ENCODE measurements around the gene SLU7. TPM values are rescaled to one million over a fixed set of nuclear protein-coding genes. Genes with fewer than 3 reads are reported as not detected.
A peak's percentile ranks its signal among the peaks of the same experiment; 100 is the strongest.
"Not testable (repeated sequence)": the region's sequence is repeated elsewhere in the genome, so short reads cannot be mapped to it uniquely, and the experiment has no call there.

Gene SLU7
- total RNA-seq, 1 donor from 2014 or later: 48.5 TPM

DNA sequence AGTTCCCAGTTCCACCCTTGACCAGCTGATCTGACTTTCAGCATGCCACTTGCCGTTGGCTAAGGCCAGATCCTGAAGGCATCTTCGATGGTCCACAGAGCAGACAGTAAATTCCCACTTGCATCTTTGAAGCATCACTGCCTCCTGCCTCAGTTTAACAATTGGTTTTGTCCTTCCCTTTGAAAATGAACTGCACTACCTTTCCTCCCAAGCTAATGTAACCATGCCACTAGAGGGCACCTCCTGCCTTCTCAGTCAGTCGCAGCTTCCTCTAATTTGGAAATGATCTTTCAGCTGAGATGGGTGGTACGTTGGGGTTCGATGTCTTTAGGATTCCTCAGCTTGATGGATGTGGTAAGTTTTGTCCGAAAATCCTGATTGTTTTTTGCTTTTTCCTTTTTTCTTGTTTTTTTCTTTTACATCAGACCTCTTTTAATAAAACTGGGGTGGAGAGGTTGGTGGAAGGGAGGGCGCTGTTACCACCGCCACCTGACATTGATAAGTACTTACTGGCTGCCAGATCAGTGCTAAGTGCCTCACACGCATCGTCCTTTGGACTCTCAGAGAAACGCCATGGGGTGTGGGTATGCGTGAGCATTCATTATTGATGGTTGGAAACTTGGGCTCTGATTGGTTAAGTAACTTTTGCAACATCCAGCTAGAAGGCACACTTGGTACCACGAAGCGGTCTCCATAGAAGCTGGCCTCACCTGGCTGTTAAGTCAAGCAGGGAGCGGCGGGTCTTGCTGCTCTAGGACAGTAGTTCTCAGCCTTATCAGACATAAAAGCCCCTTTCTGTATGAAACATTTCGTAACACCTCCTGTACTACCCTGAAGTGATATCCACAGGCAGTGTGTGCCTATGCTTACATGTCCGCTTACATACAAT lies 19.7 kb upstream of the SLU7 start:
- H3K4me3 Mint-ChIP-seq: peak overlapping the region; percentile 17
- peak overlapping the region; percentile 39 for H3K4me3 ChIP-seq
- H3F3A ChIP-seq (ENCODE audit: low read depth): peaks cover 13% of the 10 kb centered on the region
- H3K27me3 Mint-ChIP-seq (ENCODE audit: insufficient read depth, low read depth): peaks cover 4% of the 10 kb centered on the region
- H3K36me3 ChIP-seq: no peaks in the 10 kb centered on the region
- no peak overlapping the region for H3K9ac ChIP-seq
- H3K9me3 ChIP-seq (ENCODE audit: low read depth): no peaks in the 10 kb centered on the region
- no peaks in the 10 kb centered on the region for H3K36me3 Mint-ChIP-seq
- H3K4me1 Mint-ChIP-seq: peaks cover 20% of the 10 kb centered on the region
- no peaks in the 10 kb centered on the region for H3K9me3 Mint-ChIP-seq
- peaks cover 10% of the 10 kb centered on the region for H3K27me3 ChIP-seq
- peak; percentile 72 for DNase-seq (ENCODE audit: low spot score)
- peak overlapping the region; percentile 73 for H3K4me2 ChIP-seq
- H3K27ac ChIP-seq: no peak overlapping the region
- no peak overlapping the region for H3K27ac Mint-ChIP-seq
- TF ChIP-seq, protein P1, sequence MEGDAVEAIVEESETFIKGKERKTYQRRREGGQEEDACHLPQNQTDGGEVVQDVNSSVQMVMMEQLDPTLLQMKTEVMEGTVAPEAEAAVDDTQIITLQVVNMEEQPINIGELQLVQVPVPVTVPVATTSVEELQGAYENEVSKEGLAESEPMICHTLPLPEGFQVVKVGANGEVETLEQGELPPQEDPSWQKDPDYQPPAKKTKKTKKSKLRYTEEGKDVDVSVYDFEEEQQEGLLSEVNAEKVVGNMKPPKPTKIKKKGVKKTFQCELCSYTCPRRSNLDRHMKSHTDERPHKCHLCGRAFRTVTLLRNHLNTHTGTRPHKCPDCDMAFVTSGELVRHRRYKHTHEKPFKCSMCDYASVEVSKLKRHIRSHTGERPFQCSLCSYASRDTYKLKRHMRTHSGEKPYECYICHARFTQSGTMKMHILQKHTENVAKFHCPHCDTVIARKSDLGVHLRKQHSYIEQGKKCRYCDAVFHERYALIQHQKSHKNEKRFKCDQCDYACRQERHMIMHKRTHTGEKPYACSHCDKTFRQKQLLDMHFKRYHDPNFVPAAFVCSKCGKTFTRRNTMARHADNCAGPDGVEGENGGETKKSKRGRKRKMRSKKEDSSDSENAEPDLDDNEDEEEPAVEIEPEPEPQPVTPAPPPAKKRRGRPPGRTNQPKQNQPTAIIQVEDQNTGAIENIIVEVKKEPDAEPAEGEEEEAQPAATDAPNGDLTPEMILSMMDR (IDR thresholded peaks at IDR 0.05): peak; percentile 86
- no peak for TF ChIP-seq EZH2 (IDR thresholded peaks at IDR 0.05)
- H3K79me2 ChIP-seq (ENCODE audit: low read depth): no peaks in the 10 kb centered on the region
- peaks cover 10% of the 10 kb centered on the region for H3K4me1 ChIP-seq
- H2AFZ ChIP-seq (replicated peaks): peak overlapping the region; percentile 89
- no peaks in the 10 kb centered on the region for H4K20me1 ChIP-seq (ENCODE audit: low read depth)

DNA sequence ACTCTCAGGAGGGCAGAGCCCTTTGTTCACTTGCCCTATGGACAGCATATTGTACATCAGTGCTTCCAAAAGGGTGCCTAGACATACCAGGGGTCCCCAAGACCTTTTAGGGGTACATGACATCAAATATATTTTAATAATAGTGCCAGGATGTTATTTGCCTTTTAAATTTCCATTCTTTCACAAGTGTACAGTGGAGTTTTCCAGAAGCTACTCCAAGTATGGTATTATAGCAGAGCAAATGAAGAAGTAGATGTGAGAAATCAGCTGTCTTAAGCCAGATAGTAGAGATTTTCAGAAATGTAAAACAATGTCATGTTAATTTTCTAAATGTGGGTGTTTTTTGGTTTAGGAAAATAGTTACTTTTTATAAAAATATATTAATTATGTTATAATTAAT lies 18.4 kb upstream of the SLU7 start:
- Histone ChIP-seq H3K4me1 (peaks cover 12% of the 10 kb centered on the region), H4K20me1 (ENCODE audit: low read depth) (no peaks in the 10 kb centered on the region), H2AFZ (replicated peaks) (no peak overlapping the region), H3K4me3 (no peak overlapping the region), H3K9ac (no peak overlapping the region), H3K36me3 (no peaks in the 10 kb centered on the region), H3K79me2 (ENCODE audit: low read depth) (no peaks in the 10 kb centered on the region), H3F3A (ENCODE audit: low read depth) (peaks cover 13% of the 10 kb centered on the region), H3K27ac (no peak overlapping the region), H3K27me3 (peaks cover 10% of the 10 kb centered on the region), H3K4me2 (no peak overlapping the region), H3K9me3 (ENCODE audit: low read depth) (no peaks in the 10 kb centered on the region)
- DNase-seq (ENCODE audit: low spot score): no peak
- Mint-ChIP-seq H3K27ac (no peak overlapping the region), H3K27me3 (ENCODE audit: insufficient read depth, low read depth) (peaks cover 4% of the 10 kb centered on the region), H3K9me3 (no peaks in the 10 kb centered on the region), H3K36me3 (peaks cover 2% of the 10 kb centered on the region), H3K4me1 (peaks cover 31% of the 10 kb centered on the region), H3K4me3 (no peak overlapping the region)
- TF ChIP-seq EZH2 (IDR thresholded peaks at IDR 0.05): no peak
- TF ChIP-seq, protein P1 (IDR thresholded peaks at IDR 0.05): no peak
- no peak for TF ChIP-seq EZH2phosphoT487 (IDR thresholded peaks at IDR 0.05)

GRCh38 chr5:160436661-160437060 lies 17.8 kb upstream of the SLU7 start:
- H2AFZ ChIP-seq (replicated peaks); H3K36me3 Mint-ChIP-seq; H3K4me3 Mint-ChIP-seq; H3K4me2 ChIP-seq; H3K9me3 Mint-ChIP-seq; H3K27ac Mint-ChIP-seq; DNase-seq (ENCODE audit: low spot score); H4K20me1 ChIP-seq (ENCODE audit: low read depth); H3K27me3 ChIP-seq; H3K27ac ChIP-seq; H3K4me3 ChIP-seq; H3K9me3 ChIP-seq (ENCODE audit: low read depth); H3K9ac ChIP-seq; H3K79me2 ChIP-seq (ENCODE audit: low read depth); H3K27me3 Mint-ChIP-seq (ENCODE audit: insufficient read depth, low read depth); H3K36me3 ChIP-seq: not testable (repeated sequence)
- peaks cover 31% of the 10 kb centered on the region for H3K4me1 Mint-ChIP-seq
- Histone ChIP-seq H3F3A (ENCODE audit: low read depth) (peaks cover 13% of the 10 kb centered on the region), H3K4me1 (peaks cover 12% of the 10 kb centered on the region)

DNA sequence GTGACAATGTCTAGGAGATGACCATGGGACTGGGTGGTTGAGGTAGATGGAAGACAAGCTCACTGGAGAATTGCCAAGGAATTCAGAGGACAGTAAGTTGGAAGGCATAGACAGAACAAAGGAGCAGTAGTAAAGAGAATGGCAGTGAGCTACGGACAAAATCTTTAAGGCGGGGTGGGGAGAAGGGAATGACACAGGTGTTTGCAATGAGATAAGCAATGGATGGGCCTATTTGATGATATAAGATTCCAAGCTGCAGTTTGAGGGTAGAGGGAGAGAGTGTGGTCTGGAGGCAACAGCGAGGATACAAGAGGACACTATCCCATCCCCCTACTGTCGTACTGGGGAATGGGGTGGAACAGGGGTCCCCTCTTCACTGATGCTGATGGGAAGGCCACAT lies 17.1 kb upstream of the SLU7 start:
- peaks cover 5% of the 10 kb centered on the region for H3K36me3 Mint-ChIP-seq
- no peak overlapping the region for H2AFZ ChIP-seq (replicated peaks)
- peaks cover 12% of the 10 kb centered on the region for H3K4me1 ChIP-seq
- no peak overlapping the region for H3K27ac Mint-ChIP-seq
- no peak overlapping the region for H3K9ac ChIP-seq
- H3K27me3 Mint-ChIP-seq (ENCODE audit: insufficient read depth, low read depth): peaks cover 4% of the 10 kb centered on the region
- H3K9me3 Mint-ChIP-seq: no peaks in the 10 kb centered on the region
- TF ChIP-seq EZH2phosphoT487 (IDR thresholded peaks at IDR 0.05) (no peak), EZH2 (IDR thresholded peaks at IDR 0.05) (no peak)
- TF ChIP-seq, protein P1 (IDR thresholded peaks at IDR 0.05): no peak
- no peak overlapping the region for H3K4me3 ChIP-seq
- H3K4me1 Mint-ChIP-seq: peaks cover 31% of the 10 kb centered on the region
- no peaks in the 10 kb centered on the region for H3K9me3 ChIP-seq (ENCODE audit: low read depth)
- no peak for DNase-seq (ENCODE audit: low spot score)
- no peak overlapping the region for H3K4me3 Mint-ChIP-seq
- peaks cover 14% of the 10 kb centered on the region for H3F3A ChIP-seq (ENCODE audit: low read depth)
- H3K36me3 ChIP-seq: no peaks in the 10 kb centered on the region
- H4K20me1 ChIP-seq (ENCODE audit: low read depth): no peaks in the 10 kb centered on the region
- H3K27me3 ChIP-seq: peaks cover 10% of the 10 kb centered on the region
- no peak overlapping the region for H3K27ac ChIP-seq
- H3K4me2 ChIP-seq: no peak overlapping the region
- no peaks in the 10 kb centered on the region for H3K79me2 ChIP-seq (ENCODE audit: low read depth)
